Bone marrow (tissue), 2 donors: ENCODE data around the gene DDC.
"Not testable (repeated sequence)": the region's sequence is repeated elsewhere in the genome, so short reads cannot be mapped to it uniquely, and the experiment has no call there.

Experiments used
- DNase-seq, 2 donors: peaks; one replicate each; lab custom pipeline; 2025; lab: John Stamatoyannopoulos, UW

DDC gene

GRCh38 chr7:50588937-50589336, 23.7 kb upstream of the DDC start:
- DNase-seq: no peak

- DNase-seq: no peak
These were observed 22.5 kb upstream of the DDC start for GRCh38 chr7:50587737-50588136.

DNA sequence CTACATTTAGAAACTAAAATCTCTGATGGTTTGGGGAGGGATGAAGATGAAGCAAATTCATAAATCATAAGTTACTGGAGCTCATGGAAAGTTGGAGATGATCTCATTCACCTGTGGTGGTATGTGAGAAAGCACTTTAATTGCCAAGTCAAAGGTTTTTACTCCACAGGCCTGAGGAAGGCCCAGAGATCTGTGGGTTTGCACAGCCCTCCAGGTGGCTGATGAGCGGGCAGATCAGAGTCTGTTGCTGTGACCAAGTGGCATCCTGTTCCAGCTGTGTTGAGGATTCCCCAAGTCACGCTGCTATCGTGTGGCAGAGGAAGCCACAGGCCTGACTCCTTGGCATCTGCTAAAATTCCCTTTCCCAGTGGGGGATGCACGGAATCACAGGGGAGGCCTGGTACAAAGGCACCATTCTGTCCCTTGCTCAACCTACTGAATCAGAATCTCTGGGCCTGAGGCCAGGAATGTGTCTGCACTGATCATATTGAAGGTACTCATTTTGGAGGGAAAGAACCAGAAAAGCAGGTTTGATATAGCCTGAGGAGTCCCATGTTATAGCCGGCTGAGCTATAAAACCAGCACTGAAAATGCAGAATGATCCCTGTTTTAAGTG, 19.7 kb upstream of the DDC start:
- no peak for DNase-seq

GRCh38 chr7:50584386-50584785, 19.2 kb upstream of the DDC start:
- no peak for DNase-seq

DNA sequence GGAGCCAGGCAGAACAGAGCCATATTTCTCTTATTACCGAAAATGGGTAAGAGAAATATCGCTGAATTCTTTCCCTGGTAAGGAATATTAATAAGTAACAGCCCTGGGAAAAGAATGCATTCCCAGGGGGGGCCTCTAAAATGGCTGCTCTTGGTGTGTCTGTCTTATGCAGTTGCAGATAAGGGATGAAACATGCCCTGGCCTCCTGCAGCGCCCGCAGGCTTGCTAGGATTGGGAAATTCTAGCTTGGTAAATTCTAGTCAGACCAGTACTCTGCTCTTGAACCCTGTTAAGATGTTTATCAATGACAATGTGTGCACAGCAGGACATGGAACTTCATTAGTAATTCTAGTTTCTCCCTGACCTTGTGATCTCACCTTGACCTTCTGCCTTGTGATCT, 18.1 kb upstream of the DDC start:
- DNase-seq: not testable (repeated sequence)

DNA sequence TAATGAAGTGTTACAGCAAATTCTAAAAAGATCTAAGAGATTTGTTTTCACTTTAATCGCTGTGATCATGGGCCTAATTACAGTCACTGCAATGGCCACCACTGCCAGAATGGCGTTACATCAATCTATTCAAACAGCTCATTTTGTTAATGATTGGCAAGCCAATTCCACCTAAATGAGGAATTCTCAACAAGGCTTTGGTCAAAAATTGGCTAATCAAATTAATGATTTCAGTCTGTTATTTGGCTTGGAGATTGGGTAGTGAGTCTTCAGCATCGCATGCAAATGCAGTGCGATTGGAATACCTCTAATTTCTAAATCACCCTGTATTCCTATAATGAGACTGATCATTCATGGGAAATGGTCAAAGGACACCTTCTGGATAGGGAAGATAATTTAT, 17.1 kb upstream of the DDC start:
- DNase-seq: not testable (repeated sequence)

DNA sequence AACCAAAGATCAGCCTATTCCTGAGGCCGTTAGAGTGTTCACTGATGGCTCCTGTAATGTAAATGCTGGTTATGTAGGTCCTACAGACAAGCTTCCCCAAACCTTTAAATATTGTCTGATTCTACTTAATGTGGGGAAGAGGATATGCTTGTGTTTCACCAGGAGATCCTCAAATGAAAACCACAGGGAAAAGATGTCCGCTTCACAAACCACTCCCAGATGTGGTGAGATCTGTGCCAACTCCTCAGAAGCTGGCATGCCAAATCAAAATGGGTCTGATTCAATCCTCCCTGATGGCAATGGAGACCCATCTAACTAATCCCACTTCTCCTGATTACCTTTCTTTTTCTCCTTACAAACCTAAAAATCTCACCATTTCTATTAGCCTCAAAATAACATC, 15.5 kb upstream of the DDC start:
- not testable (repeated sequence) for DNase-seq

- no peak for DNase-seq
These were observed 14.9 kb upstream of the DDC start for GRCh38 chr7:50580057-50580456.

DNA sequence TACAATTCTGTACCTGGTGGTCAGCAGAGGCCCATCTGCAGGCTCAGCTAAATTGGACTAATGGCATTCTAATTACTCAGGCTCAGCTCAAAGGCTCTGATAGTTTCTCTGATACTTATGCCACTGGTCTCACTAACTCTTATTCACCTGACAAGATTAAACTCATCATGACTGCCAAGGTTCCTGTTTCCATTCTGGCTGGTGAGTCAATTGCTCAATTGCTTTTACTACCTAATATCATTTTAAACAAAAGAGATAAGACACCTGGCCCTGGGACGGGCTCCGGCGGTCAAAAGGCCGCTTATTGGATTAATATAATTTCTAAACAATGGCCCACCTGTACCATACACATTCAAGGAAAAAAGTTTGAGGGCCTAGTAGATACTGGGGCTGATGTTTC, 12.9 kb upstream of the DDC start:
- not testable (repeated sequence) for DNase-seq

GRCh38 chr7:50577569-50577968, 12.4 kb upstream of the DDC start:
- DNase-seq: no peak

- not testable (repeated sequence) for DNase-seq
These were observed 11.2 kb upstream of the DDC start for GRCh38 chr7:50576388-50576787.

- no peak for DNase-seq
These were observed 2.6 kb upstream of the DDC start for GRCh38 chr7:50567715-50568261.

DNA sequence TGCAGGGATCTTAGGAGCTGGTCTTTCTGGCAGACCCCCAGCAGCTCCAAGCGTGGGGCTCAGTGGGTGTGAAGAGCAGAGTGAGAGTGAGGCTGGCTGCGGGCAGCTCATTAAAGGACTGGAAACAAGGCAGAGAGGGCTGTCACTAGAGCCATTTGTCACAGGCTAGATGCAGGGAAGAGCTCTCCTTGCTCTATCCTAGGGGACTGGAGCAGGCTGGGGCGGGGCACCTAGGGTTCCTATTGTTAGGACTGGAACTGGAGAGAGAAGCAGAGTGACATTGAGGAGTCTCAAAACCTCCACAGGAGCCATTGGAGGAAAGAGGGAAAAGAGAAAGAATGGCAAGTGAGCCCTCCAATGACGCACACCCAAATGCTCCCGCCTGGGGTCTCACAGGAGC, 772 bp upstream of the DDC start:
- no peak for DNase-seq

GRCh38 chr7:50565559-50565916, 333 bp upstream of the DDC start:
- no peak for DNase-seq

- no peak for DNase-seq
These were observed 1.0 kb downstream of the DDC start for GRCh38 chr7:50564171-50564570.

- DNase-seq: no peak
These were observed 3.1 kb downstream of the DDC start for GRCh38 chr7:50562136-50562535.

GRCh38 chr7:50560865-50561351, 4.3 kb downstream of the DDC start:
- no peak for DNase-seq

- no peak for DNase-seq
These were observed 5.3 kb downstream of the DDC start for GRCh38 chr7:50559881-50560280.

DNA sequence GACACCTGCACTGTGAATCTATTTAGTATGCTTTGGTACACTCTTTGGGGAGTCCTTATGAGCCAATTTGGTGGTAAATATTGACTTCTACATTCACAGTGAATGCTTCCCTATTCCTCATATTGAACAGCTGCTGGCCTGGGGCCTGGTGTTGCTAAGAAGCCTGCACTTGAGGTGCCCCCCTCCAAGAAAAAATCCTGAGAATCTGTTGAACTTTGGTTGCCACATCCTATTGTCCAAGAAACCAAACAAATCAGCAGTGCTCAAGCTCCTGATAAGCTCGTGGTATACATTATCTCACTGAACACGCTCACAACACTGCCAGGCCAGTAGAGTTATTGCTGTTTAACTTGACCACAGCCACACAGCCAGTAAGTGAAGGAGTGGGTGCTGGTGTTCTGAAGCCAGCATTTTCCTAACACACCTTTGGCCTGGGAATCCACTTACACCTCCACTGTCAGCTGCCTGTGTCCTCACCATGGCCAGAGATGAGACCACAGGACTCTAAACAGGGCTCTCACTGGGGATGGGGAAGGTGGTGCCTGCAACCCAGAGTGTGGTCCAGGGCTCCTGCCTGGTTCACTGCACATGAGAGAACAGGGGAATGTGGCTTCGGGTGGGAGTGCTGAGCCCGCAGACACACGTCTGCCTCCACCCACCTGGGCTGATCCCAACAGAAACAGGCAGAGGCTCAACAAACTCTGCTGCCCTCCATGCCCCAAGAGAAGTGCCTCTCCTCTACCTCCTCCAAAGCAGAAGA, 6.7 kb downstream of the DDC start:
- no peak for DNase-seq

GRCh38 chr7:50557099-50557498, 8.1 kb downstream of the DDC start:
- DNase-seq: no peak

DNA sequence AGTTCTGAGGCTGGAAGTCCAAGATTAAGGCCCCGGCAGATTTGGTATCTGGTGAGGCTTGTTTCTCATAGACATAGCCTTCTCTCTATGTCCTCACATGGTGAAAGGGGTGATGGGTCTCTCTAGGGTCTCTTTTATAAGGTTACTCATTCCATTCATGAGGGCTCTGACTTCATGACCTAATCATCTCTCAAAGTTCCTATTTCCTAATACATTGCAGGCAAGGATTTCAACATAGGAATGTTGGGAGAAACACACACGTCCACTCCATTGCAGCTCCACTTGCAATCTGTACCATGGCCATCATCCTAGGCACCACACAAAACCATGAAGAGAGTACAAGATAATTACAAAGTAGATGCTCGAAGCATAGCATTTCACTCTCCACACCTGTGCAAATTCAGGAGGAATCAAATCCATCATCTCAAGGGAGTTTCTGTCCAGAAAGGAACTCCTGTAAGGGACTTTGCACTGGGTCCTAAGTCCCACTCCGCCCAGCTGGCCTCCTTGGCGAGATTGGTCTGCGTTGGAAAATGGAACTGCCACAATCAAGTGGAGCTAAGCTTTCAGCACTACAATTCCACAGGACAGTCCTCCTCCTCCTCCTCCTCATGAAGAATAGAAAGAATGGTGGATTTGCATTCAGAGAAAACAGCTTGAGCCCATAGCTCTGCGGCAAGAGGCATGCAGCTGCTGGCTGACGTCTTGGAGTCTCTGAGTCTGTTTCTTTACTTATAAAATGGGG, 8.8 kb downstream of the DDC start:
- no peak for DNase-seq

- no peak for DNase-seq
These were observed 9.5 kb downstream of the DDC start for GRCh38 chr7:50555594-50556140.
